Fibroblast of upper back skin (primary cell): ENCODE results near the gene CLCN4.

Source experiments
- DNase-seq: peaks from one replicate; pipeline ENCODE4 v3.0.0-alpha.2; 2013

CLCN4 gene

GRCh38 chrX:10199212-10199611 is 42.4 kb downstream of the CLCN4 start:
- peak; percentile 32 for DNase-seq

DNA sequence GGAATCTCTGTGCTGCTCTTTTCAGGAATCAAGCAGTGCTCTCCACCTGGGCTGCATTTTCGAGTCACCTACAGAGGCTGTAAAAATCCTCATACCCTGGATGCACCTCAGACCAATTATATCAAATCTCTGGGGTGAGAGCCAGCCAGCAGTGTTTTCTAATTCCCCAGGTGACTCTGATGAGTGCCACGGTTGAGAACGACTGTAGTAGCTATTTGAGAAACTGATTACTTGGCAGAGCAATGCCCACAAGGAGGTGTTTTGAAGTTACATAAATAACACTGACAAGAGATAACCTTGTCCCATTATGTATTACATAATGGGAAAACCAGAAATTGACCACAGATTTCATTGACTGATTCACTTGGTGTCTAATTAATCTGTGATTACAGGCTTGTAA is 46.8 kb downstream of the CLCN4 start:
- no peak for DNase-seq

DNA sequence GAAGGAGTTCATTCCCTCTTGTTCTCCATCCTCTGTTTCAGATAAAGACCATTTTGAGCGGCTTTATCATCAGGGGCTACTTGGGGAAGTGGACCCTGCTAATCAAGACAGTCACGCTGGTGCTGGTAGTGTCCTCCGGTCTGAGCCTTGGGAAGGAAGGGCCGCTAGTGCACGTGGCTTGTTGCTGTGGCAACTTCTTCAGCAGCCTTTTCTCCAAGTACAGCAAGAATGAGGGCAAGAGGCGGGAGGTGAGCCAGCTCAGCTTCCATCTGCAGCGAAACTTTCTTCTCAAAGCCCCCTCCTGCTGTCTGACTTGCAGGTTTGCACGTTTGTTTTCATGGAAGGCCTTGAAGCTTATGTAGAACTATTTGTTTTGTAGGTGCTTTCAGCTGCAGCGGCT is 49.5 kb downstream of the CLCN4 start:
- no peak for DNase-seq

GRCh38 chrX:10208281-10208856 is 51.6 kb downstream of the CLCN4 start:
- no peak for DNase-seq

GRCh38 chrX:10208953-10209352 is 52.2 kb downstream of the CLCN4 start:
- no peak for DNase-seq

GRCh38 chrX:10212395-10212794 is 55.6 kb downstream of the CLCN4 start:
- DNase-seq, result no peak

DNA sequence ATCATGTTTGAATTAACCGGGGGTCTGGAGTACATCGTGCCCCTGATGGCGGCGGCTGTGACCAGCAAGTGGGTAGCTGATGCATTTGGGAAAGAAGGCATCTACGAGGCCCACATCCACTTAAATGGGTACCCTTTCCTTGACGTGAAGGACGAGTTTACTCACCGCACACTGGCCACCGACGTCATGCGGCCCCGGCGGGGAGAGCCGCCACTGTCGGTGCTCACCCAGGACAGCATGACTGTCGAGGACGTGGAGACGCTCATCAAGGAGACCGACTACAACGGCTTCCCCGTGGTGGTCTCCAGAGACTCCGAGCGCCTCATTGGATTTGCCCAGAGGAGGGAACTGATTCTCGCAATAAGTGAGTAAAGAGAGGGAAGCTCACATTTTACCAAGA is 56.9 kb downstream of the CLCN4 start:
- no peak for DNase-seq

GRCh38 chrX:10216208-10216607 is 59.4 kb downstream of the CLCN4 start:
- DNase-seq, result no peak

- no peak for DNase-seq
Measured at GRCh38 chrX:10217198-10217597, 60.4 kb downstream of the CLCN4 start.

GRCh38 chrX:10221651-10222050 is 64.9 kb downstream of the CLCN4 start:
- DNase-seq, result no peak

DNA sequence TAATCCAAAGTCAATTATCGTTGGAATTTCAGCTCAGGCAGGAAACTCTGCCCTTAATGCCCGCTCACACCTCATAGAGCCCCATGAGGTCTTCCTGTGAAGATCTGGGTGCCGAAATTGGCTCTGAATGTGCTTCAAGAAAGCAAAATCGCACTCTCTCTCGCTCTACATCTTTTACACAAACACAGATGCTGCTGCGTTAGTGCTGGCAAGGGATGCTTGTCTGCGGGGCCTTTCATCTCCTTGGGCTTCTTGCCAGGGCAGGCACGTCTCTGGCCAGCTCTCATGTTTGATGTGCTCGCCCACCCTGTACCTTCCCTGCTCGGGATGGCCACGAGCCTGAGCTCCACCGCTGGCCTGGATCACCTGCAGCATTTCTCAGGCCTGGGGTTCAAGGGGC is 66.5 kb downstream of the CLCN4 start:
- no peak for DNase-seq

DNA sequence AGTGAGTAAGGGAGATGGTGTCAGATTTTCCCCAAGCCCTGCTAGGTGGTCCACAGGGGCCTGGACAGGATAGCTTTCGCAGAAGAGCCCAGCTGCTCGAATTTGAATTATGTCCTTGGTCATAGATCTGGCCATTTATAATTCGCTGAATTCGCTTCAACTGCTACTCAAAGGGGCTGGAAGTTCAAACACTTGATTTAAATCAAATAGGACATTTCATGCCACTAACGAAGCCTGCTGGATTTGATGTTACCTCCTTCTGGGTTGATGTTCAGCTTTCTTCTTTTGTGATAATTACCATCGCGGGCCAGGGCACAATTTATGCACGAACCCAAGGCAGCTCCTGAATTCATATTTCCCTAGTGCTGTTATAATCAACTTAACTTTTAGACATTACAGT is 67.0 kb downstream of the CLCN4 start:
- no peak for DNase-seq

GRCh38 chrX:10230222-10230621 is 73.4 kb downstream of the CLCN4 start:
- DNase-seq, result no peak

- DNase-seq, result no peak
Measured at GRCh38 chrX:10231461-10231860, 74.7 kb downstream of the CLCN4 start.

DNA sequence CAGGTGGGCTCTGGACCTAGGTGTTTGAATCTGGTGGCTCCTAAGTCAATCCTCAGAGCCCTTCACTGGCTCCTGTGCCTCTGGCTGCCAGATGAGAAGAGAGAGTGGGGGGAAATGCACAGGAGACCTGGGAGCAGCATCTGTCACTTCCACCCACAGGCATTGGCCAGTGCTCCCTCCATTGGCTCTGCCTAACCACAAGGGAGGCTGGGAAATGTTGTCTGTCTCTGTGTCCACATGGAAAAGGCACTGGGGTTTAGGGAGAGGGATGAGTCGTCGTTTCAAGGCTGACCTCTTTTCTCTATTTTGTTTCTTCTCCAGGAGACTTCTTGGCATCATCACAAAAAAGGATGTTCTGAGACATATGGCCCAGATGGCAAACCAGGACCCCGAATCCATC is 76.4 kb downstream of the CLCN4 start:
- DNase-seq, result peak; percentile 29

DNA sequence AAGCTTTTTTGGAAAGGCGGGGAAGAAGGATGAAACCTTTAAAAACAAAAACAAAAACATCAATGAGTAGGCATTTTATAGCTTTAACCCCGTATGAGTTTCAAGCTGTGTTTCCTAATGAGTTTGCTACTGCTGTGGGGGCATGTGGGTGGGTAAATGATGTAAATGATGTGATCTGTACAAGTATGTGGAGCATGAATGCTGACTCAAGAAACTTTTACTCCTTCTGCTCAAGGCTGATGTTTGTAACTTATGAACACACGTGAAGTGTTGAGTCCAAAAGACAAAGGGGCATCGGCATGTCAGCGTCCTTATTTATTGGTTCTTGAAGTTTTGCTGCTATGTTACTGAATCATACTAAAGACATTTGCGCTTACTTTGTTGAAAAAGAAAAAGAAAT is 76.9 kb downstream of the CLCN4 start:
- DNase-seq, result peak; percentile 22

DNA sequence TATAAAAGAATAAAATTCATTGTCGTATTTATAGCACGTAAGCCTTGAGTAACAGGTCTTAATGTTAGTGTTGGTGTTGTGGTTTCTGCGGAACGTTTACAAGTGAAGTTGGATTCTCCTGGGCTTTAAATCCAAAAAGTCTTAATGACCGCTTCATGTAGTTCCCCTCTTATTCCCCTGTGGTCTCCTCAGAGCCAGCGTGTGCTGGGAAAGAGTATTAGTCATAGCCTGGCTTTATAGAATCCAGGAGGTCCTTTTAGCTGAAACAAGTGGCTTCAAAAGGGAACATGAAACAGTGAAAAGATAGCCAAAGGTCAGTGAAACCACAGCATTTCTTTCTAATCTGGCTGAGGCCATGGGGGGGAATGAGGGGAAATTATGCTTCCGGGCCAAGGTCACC is 79.1 kb downstream of the CLCN4 start:
- peak; percentile 86 for DNase-seq

DNA sequence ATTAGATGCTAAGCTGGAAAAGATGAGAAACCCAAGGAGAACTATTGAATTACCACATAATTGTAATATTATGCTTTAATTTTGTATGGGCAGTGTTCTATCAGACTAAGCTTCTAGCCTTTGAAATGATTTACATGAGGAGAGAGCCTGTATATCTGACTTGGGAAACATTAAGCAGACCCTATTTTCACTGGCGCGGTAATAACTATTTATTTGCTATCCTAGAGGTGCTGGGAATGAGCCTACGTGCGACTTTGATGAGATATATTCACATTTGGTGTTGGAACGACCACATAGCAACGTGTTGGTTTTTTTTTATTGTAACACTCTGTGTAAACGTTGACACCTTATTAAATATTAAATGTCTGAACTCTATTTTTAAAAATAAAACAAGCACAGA is 80.5 kb downstream of the CLCN4 start:
- no peak for DNase-seq

DNA sequence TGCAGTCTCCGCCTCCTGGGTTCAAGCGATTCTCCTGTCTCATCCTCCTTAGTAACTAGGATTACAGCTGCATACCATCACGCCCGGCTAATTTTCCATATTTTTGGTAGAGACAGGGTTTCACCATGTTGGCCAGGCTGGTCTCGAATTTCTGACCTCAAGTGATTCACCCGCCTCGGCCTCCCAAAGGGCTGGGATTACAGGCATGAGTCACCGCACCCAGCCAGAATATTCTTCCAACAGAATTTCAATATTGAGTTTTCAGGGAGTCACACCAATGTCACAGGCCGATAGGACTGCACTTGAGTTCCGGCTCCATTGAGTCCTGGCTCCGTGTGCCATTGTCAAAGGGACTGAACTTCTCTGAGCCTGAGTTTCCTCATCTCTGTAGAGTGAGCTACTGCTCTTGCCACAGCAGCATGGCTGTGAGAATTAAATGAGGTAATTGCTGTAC is 82.9 kb downstream of the CLCN4 start:
- DNase-seq, result peak; percentile 72

DNA sequence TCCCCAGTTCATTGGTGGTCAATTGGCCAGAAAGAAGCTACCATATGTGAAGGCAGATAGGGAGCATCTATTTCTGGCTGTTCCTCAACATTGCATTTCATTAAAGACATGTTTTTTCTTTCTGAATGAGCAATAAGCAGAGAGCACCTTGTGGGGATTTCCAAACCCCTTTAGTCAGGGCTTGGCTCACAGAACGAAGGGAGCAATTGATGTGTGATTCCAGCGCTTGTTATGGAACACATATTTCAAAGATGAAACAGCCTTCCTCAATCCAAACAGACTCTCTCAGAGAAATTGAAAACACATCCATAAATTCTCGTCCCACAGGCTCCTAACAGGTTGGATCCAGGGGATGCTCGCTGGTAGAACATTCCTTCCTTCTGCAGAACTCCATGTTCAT is 84.1 kb downstream of the CLCN4 start:
- DNase-seq, result peak; percentile 88

DNA sequence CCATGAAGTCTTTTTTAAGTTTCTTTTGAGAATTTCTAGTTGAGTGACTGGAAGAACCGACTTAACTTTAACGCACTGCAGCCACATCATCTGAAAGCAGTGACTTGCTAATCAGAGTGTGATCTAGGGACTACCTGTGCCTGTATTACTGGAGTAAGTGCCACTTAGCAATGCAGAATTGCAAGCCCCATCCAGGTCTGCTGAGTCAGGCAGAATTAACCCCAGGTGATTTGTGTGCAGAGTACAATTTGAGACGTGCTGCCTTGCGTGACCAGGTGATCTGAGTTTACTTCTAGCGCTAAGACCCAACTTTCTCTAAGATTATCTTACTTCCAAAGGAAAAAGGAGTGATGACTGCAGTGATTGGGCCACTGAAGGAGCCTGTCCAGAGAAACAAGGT is 85.3 kb downstream of the CLCN4 start:
- no peak for DNase-seq

- DNase-seq, result no peak
Measured at GRCh38 chrX:10243106-10243505, 86.3 kb downstream of the CLCN4 start.

DNA sequence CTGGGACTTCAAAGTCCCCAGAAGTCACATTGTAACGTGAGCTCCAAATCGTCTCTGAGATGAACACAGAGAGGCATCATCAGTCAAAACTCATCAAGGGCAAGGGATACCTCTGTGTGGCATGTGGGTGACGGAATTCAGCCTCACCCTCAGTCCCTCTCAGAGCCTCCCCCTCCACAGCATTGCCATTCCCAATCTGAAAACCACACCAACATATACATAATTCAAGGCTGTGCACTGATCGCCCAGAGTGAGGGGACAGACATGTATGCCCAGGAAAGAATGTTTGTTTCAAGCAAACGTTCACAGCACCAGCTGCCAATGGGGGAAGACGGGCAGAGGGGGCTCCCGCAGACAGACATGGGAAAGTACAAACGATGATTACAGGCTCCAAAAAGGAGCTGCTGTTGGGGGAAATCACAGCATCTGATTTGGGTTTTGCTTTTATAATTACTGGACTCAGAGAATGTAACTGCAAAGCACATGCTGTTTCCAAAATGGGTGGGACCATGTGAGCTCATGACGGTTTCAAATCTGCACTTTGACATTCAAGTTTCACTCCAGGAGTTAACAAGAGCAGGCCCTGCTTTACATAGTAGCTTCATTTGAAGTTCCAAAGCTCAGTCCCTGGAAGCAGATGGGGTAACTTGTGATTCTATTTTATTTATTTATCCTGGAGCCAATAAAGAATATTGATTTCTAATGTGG is 88.3 kb downstream of the CLCN4 start:
- no peak for DNase-seq

DNA sequence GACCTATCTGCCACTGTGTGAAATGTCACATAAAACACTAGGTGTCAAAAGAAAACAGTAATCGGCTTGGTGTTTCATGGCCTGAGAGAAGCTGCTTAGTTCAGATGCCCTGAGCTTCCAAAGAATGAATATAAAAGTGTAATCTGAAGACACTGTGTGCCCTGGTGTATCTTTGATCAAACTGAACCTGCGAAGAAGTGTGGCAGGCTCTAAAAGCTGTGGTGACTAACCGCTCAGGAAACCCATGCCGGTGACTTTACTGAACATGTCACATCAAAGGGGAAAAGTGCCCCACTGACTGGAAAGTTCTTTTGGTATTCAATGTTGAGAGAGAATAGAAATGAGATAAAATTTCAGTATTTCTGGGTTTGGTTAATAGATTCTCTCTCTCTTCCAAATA is 89.1 kb downstream of the CLCN4 start:
- DNase-seq, result no peak

DNA sequence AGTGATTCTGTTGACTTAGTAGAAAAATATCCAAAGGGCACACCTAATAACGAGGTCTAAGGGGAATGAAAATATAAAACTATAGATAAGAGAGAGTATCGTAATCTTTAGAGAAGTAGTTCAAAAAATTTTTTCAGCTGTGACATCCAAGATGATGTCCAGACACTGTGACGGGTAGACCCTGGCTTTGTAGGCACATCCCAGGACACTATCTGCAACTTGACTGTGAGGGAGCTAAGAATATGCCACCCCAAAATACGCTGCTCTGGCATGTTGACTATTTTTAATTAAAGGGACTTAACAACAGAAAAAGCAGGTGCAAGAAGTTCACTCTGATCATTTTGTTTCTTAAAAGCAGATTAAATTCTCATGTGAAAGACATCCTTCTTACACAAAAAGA is 89.5 kb downstream of the CLCN4 start:
- DNase-seq, result no peak
